HG03039 (cell line): ENCODE measurements around the gene RTN4IP1.
"Not testable (repeated sequence)": the region's sequence is repeated elsewhere in the genome, so short reads cannot be mapped to it uniquely, and the experiment has no call there.

Experiments used
- ATAC-seq: cut with Tn5 transposase; IDR thresholded peaks from one replicate; pipeline ENCODE4 v1.9.1; 2021; ENCODE audit warnings: mild to moderate bottlenecking, moderate library complexity; ENCODE audit not compliant: unreplicated experiment

The RTN4IP1 gene

DNA sequence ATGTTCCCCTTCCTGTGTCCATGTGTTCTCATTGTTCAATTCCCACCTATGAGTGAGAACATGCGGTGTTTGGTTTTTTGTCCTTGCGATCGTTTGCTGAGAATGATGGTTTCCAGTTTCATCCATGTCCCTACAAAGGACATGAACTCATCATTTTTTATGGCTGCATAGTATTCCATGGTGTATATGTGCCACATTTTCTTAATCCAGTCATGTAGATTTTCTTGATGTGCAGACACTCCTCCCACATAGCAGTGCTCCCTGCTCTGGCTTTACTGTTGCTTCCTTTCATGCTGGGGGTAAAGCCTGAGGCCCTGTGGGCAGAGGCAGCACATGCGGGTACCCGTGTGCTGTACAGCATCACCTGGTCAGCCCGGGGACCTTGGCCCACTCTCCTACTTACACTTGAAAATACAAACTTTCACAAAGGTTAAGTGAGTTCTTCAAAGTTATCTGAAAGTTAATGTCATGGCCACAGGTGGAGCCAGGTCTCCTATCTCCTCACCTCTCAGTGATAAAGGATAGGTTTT, 80.3 kb downstream of the RTN4IP1 start:
- not testable (repeated sequence) for ATAC-seq

DNA sequence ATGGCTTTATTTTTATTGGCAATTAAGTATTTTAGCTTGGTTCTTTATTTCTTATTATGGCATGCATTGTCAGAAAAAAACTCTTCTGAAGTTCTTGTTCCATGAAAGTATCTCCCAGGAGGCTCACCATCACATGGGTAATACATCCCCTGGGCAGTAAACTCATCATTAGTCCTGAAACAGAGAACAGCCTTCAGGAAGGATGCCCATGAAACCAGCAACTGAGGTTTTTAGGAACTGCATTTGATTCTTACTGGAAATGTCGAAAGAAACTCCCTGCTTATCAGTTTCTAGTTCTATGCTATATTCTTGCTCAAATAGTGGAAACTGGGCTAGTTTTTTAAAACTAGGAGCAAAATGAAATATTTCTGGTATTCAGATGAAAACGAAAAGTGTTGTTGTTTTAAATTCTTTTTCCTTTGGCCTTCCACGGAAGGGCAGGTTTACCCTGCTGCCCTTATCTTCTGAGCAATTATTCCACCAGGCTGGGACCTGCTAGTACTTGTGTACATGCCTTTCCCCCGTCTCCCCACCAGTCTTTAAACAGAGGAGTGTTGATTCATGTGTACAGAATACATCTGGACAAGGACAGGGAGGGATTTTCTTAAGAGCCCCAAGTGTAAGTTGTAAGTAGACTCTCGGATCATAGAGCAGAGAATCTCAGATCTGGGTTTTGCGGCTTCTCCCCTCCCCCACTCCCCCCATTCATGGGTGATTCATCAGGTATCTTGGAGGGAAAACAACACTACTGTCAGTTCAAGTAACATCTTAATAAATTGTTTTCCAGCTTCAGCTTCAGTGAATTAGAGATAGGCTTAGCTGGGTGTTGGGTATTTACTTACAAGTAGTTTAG, 81.5 kb downstream of the RTN4IP1 start:
- no peak for ATAC-seq

DNA sequence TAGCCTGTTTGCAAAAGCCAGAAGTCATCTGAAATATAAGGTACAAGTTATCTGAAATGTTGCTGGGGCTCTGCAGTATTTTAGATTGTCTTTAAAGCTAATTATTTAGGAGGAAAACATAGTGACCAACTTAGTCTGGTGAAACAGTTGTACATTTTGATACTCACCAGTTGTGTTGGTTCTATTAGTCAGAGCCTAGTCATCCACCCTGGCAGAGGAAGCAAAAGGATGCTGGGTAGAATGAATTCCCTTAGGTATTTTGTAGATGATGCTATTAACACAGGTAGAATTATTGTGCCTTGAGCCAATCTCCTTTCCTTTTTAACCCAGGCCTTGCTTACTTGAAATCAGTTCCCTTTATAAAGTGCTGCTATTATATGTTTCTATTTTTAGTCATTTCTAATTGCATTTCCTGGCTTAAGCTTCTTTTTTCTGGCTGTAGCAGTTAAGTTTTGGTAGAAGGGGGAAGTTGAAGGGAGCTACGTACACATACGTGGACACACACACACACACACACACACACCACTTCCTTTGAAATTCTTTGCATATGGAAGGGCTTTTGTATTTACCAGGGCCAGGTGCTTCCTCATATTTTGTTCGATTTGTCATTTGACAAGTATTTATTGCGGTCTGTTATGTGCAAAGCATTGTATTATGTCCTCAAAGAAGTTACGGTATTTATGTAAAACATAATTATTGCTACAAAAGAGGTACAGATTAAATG, 82.4 kb downstream of the RTN4IP1 start:
- ATAC-seq: no peak

DNA sequence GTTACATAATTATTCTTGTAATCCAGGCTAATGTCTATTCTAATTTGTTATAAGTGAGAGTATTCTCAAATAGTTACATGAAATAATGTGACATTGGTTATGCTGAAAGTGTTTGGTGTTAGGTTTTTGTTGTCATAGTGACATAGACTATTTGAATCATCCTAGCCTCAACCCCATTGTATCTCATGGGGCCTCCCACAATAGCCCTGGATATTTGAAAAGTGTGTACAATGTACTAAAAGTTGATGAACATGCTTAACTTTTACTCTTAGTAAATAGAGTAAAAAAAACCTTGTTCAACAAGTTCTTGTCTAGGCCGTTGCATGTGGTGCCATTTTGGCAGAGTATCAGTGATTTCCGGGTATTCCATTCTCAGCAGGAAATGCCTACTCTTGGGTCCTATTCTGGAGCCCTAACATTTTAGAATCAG, 83.0 kb downstream of the RTN4IP1 start:
- ATAC-seq: no peak

DNA sequence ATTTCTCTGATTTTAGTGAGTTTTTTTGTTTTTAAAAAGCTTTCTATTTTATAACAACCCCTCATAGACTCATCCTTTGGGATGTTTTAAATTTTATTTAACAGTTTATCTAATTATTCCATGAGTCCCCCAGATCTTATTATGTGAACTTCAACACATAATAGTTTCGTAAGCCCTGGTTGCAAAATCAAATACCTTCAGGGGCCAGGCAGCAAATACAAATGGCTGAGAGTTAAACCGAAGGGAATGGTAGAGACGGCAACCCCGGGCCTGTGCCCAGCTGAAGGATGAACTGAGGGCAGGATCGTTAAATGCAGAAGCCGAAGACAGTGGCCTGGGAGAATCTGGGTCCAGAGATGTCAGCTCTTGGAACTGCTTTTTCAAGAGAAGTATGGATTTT, 88.4 kb downstream of the RTN4IP1 start:
- no peak for ATAC-seq

DNA sequence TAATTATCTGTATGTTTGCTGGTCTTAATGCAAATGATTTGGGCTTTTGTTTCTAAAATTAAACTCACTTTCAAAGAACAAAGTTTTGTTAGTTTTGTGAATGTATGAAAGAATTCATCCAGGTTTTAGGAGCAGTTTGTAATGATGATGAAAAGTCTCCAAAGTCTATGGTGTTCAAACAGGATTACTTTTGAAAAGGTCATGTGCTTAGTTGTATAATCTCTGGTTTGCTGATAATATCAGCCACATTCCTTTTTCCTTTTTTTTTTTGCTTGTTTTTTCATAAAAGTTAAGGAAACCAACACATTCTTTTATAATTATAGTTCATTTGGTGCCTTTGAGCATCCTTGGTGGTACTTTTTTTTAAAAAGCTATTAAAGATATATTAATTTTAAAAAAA, 88.9 kb downstream of the RTN4IP1 start:
- ATAC-seq: no peak

DNA sequence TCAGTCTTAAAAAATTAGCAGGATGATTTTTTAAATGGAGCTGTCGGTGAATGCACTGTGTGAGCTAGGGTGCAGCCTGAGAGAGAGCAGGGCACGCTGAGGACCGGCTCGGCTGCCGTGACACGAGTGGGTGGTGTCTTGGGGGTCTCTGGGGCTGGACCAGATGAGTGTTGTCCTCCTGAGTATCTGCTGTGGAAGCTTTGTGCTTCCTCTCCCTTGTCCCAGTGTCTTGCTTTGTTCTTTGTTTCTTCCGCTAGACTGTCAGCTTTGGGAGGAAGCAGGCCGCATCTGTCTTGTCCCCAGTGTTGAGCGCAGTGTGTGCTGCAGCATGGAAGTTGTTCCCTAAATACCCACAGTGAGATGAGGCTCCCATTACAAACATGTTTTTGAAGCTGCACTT, 89.4 kb downstream of the RTN4IP1 start:
- ATAC-seq: no peak

DNA sequence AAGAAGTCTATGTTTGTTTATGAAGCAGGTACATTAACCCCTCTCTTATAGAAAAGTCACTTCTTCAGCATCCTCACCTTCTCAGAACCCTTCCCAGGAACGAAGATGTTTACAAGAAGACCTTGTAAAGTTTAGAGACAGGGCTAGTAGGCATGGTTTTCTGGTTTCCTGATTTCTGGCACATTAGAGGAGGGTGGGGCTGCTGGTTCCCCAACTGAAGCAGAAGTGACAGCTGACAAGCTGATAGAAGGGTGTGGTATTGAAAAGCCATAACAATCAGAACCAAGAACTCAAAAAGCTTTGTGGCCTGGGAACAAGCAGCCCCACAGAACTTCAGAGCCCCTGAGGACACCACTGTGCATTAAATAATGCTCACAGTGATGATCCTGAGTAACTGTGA, 91.2 kb downstream of the RTN4IP1 start:
- ATAC-seq: no peak

DNA sequence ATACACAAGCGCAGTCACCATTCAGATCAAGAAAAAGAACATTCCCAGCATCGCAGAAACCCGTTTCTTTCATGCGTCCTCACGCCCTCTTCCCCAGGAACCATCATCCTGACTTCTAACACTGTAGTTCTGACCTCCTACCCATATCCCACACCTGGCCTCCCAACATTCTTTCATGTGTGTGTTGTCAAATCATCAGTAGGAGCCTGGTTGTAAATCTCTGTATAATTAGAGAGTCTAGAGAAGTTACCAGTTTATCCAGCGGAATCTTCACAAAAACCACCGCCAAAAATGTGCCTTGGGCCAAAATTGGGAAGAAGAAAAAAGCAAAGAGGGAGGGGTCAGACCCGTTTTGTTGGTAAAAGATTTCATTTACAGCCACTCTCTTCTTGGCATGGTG, 91.6 kb downstream of the RTN4IP1 start:
- no peak for ATAC-seq

DNA sequence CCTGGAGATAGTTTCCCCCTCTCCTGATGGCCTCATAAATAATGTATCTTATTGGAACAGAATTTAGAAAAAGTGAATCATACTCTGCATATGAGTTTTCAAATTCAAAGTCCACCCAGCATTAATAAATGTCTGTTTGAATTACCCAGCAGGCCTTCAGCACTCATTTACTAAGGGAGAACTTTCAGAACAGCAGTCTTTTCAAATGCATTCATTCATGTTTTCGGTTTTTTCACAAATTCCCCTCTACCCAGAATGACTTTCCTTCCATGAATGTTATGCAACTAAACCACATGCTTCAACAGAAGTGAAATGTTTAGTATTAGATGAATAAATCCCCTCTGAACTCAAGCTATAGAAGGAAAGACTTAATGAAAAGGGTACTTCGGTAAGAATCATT, 92.4 kb downstream of the RTN4IP1 start:
- no peak for ATAC-seq

DNA sequence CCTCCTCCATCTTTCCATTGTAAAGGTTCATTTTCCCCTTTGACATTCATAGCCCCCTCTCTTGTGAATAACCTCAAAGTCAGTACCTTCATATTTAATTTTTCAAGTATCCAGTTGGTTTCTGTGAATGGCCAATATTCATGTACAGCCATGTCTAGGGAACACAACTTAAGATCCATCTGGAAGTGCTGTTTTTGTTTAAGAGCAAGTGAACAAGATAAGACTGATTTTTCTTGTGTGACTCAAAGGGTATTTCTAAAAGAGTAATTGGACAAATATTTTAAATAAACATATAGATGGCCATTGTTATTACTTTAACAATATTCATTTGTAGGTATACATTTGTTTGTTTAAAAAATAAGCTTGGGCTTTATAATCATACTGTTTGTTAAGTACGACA, 92.9 kb downstream of the RTN4IP1 start:
- ATAC-seq: no peak

DNA sequence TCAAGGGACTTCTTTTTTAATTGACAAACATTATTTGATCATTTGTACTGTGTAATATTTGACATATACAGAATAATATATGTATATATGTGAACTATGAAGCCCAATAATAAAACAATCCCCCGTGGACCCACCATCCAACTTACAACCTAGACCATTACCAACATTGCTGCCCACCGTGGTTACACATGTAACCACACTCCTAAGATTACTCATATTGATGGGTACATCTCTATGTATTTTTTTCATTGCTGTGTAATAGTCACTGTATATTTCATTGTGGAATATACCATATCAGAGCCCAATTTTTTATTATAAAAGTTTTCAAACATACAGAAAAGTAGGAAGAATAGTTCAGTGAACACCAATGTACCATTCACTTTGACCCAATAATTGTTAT, 94.3 kb downstream of the RTN4IP1 start:
- no peak for ATAC-seq

DNA sequence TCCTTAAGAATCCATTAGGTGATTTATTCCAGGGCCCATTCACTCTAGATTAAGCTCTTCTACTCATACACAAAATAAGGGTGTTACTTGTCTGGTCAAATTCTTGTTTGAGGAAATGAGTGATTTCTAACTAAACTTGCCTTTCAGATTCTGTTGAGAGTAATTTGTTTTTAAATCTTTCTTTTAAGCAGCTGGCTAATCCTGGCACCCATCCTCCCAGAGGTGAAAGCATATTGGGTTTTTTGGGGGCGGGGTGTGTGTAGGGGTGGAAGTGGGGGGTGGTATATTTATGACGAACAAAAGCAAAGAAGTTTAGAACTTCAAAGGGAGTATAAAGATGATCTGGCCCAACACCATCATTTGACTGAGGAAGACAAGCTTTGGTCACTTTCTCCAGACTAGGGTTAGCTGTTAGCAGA, 94.7 kb downstream of the RTN4IP1 start:
- no peak for ATAC-seq

DNA sequence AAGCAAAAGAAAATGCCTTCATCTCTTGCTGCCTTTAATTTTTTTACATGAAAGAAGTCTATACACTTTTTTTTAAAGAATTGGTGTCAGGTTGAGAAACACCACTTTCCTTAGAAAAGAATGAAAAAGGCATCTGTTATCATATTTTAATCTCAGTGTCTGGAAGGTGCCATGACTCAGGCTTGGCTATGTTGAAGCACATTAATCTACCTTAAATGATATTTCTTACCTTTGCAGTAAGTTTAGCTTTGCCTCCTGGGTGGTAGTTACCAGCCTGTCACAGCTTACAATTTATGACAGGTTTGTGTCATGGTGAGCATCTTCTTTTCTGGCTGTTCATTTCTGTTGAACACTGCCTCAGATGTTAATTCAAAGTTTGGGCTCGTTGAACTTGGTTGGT, 95.3 kb downstream of the RTN4IP1 start:
- no peak for ATAC-seq

DNA sequence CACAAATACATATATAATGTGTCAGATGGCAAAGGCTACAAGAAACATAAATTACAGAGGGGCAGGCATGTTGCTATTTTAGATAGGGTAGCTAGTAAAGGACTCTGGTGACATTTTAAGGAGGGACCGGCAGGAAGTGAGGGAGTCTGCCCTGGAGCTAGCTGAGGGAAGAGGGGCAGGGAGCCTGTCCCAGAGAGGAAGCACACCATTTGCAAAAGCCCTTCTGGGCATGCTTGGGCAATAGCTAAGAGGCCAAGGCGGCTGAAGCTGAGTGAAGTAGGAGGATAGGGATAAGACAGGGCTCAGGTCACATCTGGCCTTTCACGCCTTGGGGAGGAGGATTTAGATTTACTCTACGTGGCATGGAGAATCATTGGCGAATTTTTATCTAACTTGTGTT, 96.2 kb downstream of the RTN4IP1 start:
- no peak for ATAC-seq

DNA sequence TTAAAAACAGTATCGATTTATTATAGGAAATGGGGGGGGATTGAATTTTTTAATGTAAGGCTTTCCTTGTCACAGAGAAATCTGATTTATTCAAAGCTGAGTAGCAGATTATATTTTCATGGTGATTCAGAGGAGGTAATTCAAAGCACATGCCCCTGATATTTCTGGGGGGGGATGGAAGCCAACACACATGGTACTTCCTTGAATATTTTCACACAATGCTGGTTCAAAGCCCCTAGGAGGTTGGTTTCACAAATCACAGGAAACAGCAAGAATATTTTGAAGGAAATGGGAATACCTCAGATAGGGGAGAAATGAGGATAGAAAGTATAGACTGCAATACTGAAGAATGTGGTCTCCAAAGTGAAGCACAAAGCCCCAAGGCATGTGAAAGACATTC, 98.8 kb downstream of the RTN4IP1 start:
- ATAC-seq: no peak

DNA sequence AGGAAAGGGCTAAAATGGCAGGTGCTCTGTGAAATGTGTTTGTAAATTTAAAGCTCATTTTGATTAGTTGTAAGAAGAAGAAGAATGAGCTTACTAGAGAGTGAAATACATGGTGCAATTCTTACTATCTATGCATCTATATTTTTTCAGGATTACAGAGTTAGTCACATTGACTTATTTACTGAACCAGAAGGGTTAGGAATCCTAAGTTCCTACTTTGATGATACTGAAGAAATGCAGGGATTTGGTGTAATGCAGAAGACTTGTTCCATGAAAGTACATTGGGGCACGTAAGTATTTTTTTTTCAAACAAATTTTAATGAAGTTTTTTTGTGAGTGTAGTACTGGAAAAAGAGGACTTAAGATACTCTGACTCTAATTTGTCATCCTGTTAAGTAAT, 99.3 kb downstream of the RTN4IP1 start:
- ATAC-seq: no peak

DNA sequence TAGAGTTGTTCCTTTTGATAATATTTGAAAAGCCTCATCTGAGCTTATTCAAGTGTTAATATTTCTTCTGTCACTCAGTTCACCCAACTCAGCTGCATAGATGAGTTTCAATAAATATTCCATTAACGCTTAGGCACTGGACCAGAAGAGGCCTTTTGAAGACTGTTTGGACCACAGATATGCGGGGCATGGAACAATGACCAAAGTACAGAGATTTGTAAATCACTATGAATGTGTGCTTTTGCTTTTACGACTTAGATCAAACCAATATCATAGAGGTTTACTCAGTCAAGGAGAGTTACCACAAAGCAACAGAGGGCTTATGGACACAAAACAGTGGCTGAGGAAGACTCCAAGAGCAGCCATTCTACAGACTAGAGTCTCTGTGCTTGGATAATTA, 99.9 kb downstream of the RTN4IP1 start:
- ATAC-seq: no peak

DNA sequence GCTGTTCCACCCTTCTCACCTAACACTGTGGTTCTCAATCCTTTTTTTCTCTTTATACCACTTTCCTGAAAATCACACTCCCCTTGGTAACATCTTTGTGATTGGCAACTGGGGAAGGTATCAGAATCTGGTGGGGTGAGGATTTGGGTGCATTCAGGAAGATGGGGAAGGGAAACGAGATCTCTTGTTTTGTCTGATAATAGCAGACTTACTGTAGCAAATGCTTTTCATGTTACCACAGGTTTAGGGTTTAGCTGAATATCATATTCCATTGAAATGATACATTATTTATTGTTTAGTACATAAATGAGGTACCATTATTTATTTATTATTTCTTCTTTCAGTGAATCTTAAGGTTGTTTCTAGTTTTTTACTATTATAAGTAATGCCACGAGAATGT, 100.8 kb downstream of the RTN4IP1 start:
- no peak for ATAC-seq

DNA sequence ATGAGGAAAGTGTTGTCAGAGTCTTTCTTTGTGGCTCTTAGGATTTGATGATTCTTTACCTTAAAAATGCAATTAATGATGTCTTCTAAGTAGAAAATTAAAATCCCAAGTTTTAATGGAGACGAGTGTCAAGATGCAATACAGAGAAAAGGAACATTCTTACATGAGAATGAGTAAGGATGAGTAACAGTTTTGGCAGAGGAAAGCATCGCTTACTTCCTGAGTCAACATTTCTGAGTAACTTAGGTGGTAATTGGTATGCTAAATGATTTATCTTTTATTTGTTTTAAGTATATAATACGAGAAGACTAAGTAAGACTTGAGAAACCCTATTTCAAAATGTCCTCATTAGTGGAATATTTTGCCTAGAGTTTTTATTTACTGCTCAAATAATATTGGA, 101.3 kb downstream of the RTN4IP1 start:
- no peak for ATAC-seq

DNA sequence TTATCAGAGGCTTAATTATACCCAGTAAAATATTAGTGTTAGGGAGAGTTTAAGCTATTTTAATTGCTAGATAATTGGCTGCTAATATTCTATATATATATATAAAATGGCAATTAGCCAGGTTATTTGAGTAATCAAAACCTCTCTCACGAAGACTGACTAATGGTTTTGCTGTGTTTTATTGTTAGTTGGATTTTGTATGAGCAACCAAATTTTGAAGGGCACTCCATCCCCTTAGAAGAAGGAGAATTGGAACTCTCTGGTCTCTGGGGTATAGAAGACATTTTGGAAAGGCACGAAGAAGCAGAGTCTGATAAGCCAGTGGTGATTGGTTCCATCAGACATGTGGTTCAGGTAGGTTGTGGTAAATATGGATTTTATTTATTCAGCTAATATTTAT, 102.2 kb downstream of the RTN4IP1 start:
- ATAC-seq: no peak

DNA sequence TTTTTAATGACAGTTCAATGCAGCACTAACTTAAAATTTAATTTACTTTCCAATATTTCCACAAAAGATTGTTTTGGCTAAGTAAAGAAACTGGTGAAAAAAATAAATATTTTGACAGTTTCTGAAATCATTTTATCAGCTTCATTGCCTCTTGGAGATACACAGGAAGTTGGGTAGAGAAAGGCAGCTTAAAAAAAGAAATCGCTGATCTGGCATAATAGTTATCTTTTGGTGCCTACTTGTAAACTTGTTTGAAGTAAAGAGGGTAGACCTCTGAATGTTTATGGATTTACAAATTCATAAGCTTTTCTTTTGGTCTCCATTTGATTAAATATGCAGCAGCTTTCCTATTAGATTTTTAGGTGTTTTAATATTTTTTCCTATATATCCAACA, 103.4 kb downstream of the RTN4IP1 start:
- no peak for ATAC-seq
